Karpas-422 (cell line): ENCODE measurements around the gene ZNF511. TPM values are rescaled to one million over a fixed set of nuclear protein-coding genes. Genes with fewer than 3 reads are reported as not detected.

Experiments used
- DNase-seq: peaks from one replicate; pipeline ENCODE4 v3.0.0-alpha.2; 2015
- H2AFZ ChIP-seq: fragments of 200-600 bp; sonication (generic); 2 replicates; pipeline ENCODE4 v1.6.1; 2014; ENCODE audit warnings: antibody characterized with exemption, low read length, mixed read lengths
- H3K27ac ChIP-seq: fragments of 200-600 bp; sonication (generic); 2 replicates; pipeline ENCODE4 v1.5.1; 2014; ENCODE audit warnings: mild to moderate bottlenecking, low read length, moderate library complexity
- H3K27me3 ChIP-seq: fragments of 200-600 bp; sonication (generic); 2 replicates; pipeline ENCODE4 v1.6.1; 2014; ENCODE audit warnings: low read length, mixed read lengths
- H3K36me3 ChIP-seq: fragments of 200-600 bp; sonication (generic); 2 replicates; pipeline ENCODE4 v1.6.1; 2014; ENCODE audit warnings: low read length, mixed read lengths; ENCODE audit not compliant: insufficient read depth
- H3K4me1 ChIP-seq: fragments of 200-600 bp; sonication (generic); 2 replicates; pipeline ENCODE4 v1.6.1; 2014; ENCODE audit warnings: mild to moderate bottlenecking, low read length, mixed read lengths
- H3K4me2 ChIP-seq: fragments of 200-600 bp; sonication (generic); 2 replicates; pipeline ENCODE4 v1.6.1; 2014; ENCODE audit warnings: low read length, low read depth, mild to moderate bottlenecking; ENCODE audit not compliant: poor library complexity, severe bottlenecking
- H3K4me3 ChIP-seq: fragments of 200-600 bp; sonication (generic); 2 replicates; pipeline ENCODE4 v1.5.1; 2014; ENCODE audit warnings: mild to moderate bottlenecking, antibody characterized with exemption, low read length, mixed read lengths
- H3K79me2 ChIP-seq: fragments of 200-600 bp; sonication (generic); 2 replicates; pipeline ENCODE4 v1.6.1; 2014; ENCODE audit warnings: mild to moderate bottlenecking, low read length, mixed read lengths
- H3K9ac ChIP-seq: fragments of 200-600 bp; sonication (generic); 2 replicates; pipeline ENCODE4 v1.6.0; 2014; ENCODE audit warnings: low read length
- H3K9me2 ChIP-seq: fragments of 200-600 bp; sonication (generic), shearing (Covaris generic); replicated peaks from 2 replicates; pipeline ENCODE4 v1.6.0; 2014; ENCODE audit warnings: mild to moderate bottlenecking, low read length, moderate library complexity; ENCODE audit not compliant: insufficient read depth
- H3K9me3 ChIP-seq: fragments of 300-700, 200-600 bp; sonication (generic); 2 replicates; pipeline ENCODE4 v1.6.1; 2014; ENCODE audit warnings: low read length, mixed read lengths
- H4K20me1 ChIP-seq: fragments of 200-600 bp; sonication (generic); 2 replicates; pipeline ENCODE4 v1.6.1; 2014; ENCODE audit warnings: mild to moderate bottlenecking, antibody characterized with exemption, low read length, low read depth; ENCODE audit not compliant: insufficient read depth
- total RNA-seq: library from RNA; depleted of rRNA; stranded (reverse); fragments of >200 nt; shearing (Covaris generic); gene quantifications from 2 replicates; pipeline ENCODE4 v1.2.3, GENCODE V29; 2014; ENCODE audit warnings: low replicate concordance

Gene ZNF511
- total RNA-seq, 1 experiment from 2014 or later, result 14.0 TPM

DNA sequence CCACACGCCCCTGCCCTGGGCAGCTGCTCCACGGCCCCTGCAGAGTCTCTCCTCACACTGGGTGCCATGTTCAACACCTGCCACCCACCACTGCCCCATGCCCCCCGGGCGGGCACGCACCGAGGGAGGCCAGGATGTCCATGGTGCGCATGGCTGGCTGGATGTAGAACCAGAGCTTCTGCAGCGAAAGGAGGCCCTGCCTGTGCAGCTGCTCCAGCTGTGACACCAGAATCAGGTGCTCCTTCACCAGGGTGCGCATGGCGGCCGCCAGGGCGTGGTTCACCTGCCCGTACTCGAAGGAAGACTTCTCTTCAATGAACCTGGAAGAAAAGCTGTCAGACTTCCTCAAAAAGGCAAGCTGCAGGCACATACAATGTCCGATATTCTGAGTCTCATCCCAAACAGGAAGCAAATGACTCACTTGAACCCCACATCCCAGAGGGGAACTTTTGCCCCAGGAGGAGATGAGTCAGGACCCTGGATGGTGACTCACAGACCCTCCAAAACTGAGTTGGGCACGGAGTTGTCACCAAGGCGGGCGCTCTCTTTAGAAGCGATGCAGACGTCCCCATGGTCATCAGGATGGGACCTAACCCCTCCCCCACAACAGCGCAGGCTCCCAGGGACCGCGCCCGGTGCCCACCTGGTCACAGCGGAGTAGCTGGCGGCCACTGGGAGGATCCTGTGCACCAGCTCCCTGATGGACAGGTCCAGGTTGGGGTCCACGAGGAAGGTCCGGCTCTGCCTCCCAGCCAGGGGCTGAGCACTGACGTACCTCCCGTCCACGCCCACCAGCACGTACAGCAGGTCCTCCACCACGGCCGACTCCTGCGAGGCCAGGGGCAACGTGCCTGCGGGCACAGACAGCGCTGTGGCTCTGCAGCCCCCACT, 15.6 kb upstream of the ZNF511 start:
- Histone ChIP-seq H3K4me2 (no peak overlapping the region), H3K27ac (no peak overlapping the region), H3K9ac (no peak overlapping the region), H3K4me1 (no peaks in the 10 kb centered on the region), H4K20me1 (no peaks in the 10 kb centered on the region), H3K79me2 (no peaks in the 10 kb centered on the region), H3K9me2 (no peaks in the 10 kb centered on the region), H3K27me3 (no peaks in the 10 kb centered on the region), H3K36me3 (no peaks in the 10 kb centered on the region), H3K9me3 (no peaks in the 10 kb centered on the region), H2AFZ (no peak overlapping the region), H3K4me3 (no peak overlapping the region)
- no peak for DNase-seq

DNA sequence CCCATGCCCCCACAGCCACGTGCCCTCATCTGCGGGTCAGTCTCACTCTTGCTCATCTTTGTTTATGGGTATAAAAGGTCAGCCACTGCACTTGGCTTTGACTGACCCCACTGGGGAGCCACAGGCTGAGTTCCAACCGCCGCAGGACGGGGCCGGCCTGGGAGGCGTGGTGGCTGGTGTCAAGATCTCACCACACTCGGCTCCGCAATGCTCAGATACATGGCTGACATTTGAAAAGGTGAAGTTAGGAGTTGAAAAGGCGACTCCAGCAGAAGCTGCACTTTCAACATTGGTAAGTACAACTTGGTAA, 14.9 kb upstream of the ZNF511 start:
- Histone ChIP-seq H3K27me3 (no peaks in the 10 kb centered on the region), H3K4me1 (no peaks in the 10 kb centered on the region), H3K27ac (no peak overlapping the region), H3K4me2 (no peak overlapping the region), H3K36me3 (no peaks in the 10 kb centered on the region), H2AFZ (no peak overlapping the region), H3K79me2 (no peaks in the 10 kb centered on the region), H3K9me3 (no peaks in the 10 kb centered on the region), H4K20me1 (no peaks in the 10 kb centered on the region), H3K4me3 (no peak overlapping the region), H3K9ac (no peak overlapping the region), H3K9me2 (no peaks in the 10 kb centered on the region)
- DNase-seq, result no peak

DNA sequence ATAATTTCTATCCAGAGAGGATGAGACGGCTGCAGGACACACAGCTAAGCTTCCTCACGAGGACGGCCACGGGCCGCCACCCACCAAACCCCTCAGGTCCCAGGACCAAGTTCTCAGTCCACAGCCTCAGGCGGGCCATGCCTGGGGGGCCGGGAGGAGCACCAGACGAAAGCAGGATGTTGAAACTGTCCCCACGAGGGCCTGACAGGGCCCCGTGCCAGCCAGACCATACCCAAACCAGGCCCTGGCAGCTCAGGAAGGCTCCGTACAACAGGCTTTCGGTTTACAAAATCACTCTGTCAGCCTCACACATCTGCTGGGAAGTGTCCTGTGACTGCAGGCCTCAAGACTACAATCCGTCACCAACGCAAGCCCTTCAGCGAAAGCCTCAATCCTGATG, 14.5 kb upstream of the ZNF511 start:
- Histone ChIP-seq H3K9ac (no peak overlapping the region), H3K27ac (no peak overlapping the region), H3K9me3 (no peaks in the 10 kb centered on the region), H3K4me1 (no peaks in the 10 kb centered on the region), H3K27me3 (no peaks in the 10 kb centered on the region), H4K20me1 (no peaks in the 10 kb centered on the region), H3K79me2 (no peaks in the 10 kb centered on the region), H3K36me3 (no peaks in the 10 kb centered on the region), H3K9me2 (no peaks in the 10 kb centered on the region), H3K4me3 (no peak overlapping the region), H3K4me2 (no peak overlapping the region), H2AFZ (no peak overlapping the region)
- no peak for DNase-seq

- H3K9me2 ChIP-seq, result no peaks in the 10 kb centered on the region
- H3K27ac ChIP-seq, result no peak overlapping the region
- DNase-seq, result no peak
Measured at GRCh38 chr10:133295426-133296320, 13.0 kb upstream of the ZNF511 start.

DNA sequence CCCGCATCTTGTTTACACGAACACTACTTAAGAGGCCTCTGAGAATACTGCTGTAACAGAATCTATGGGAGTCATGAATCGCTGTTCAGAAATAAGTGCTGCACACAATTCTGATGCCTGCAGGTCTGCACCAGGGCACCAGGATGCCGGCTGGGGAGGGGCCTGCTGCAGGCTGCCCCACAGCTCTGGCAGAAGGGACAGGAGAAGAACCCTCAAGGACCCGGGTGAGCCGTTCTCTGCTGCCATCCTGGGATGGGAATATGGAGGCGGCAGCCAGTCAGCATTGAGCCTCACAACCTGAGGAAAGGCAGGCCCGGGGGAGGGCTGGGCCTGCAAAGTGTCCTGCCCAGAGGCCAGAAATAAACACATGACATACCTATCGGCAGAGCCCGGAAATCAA, 11.2 kb upstream of the ZNF511 start:
- no peak overlapping the region for H2AFZ ChIP-seq
- no peaks in the 10 kb centered on the region for H3K9me3 ChIP-seq
- DNase-seq, result no peak
- H4K20me1 ChIP-seq, result no peaks in the 10 kb centered on the region
- no peak overlapping the region for H3K4me2 ChIP-seq
- H3K79me2 ChIP-seq, result peaks cover 1% of the 10 kb centered on the region; the same call in 1 of the 2 replicates
- H3K27ac ChIP-seq, result no peak overlapping the region
- H3K36me3 ChIP-seq, result 0 out of 2 replicates have a peak, but pooled peaks cover 2% of the 10 kb centered on the region
- H3K27me3 ChIP-seq, result no peaks in the 10 kb centered on the region
- H3K4me3 ChIP-seq, result no peak overlapping the region
- H3K9me2 ChIP-seq, result no peaks in the 10 kb centered on the region
- H3K4me1 ChIP-seq, result no peaks in the 10 kb centered on the region
- H3K9ac ChIP-seq, result no peak overlapping the region

More at GRCh38 chr10:133295426-133296320, 13.0 kb upstream of the ZNF511 start:
- H3K4me2 ChIP-seq, result no peak overlapping the region
- no peaks in the 10 kb centered on the region for H3K27me3 ChIP-seq
- H3K9ac ChIP-seq, result no peak overlapping the region
- H3K36me3 ChIP-seq, result 0 out of 2 replicates have a peak, but pooled peaks cover 2% of the 10 kb centered on the region
- no peaks in the 10 kb centered on the region for H4K20me1 ChIP-seq
- no peak overlapping the region for H3K4me3 ChIP-seq
- no peak overlapping the region for H2AFZ ChIP-seq
- no peaks in the 10 kb centered on the region for H3K4me1 ChIP-seq
- no peaks in the 10 kb centered on the region for H3K79me2 ChIP-seq
- no peaks in the 10 kb centered on the region for H3K9me3 ChIP-seq

- Histone ChIP-seq H3K27ac (no peak overlapping the region), H3K79me2 (peaks cover 10% of the 10 kb centered on the region), H2AFZ (no peak overlapping the region), H3K4me1 (no peaks in the 10 kb centered on the region), H3K4me2 (no peak overlapping the region), H3K4me3 (no peak overlapping the region), H3K27me3 (no peaks in the 10 kb centered on the region), H3K9me2 (no peaks in the 10 kb centered on the region), H4K20me1 (peaks cover 2% of the 10 kb centered on the region; the same call in 1 of the 2 replicates), H3K9me3 (no peaks in the 10 kb centered on the region), H3K9ac (no peak overlapping the region), H3K36me3 (0 out of 2 replicates have a peak, but pooled peaks cover 2% of the 10 kb centered on the region)
- DNase-seq, result no peak
Measured at GRCh38 chr10:133298466-133298865, 10.2 kb upstream of the ZNF511 start.

GRCh38 chr10:133299224-133299623, 9.5 kb upstream of the ZNF511 start:
- Histone ChIP-seq H3K27ac (no peak overlapping the region), H4K20me1 (peaks cover 10% of the 10 kb centered on the region; the same call in 1 of the 2 replicates), H3K9ac (no peak overlapping the region), H3K27me3 (no peaks in the 10 kb centered on the region), H3K4me1 (no peaks in the 10 kb centered on the region), H3K4me2 (no peak overlapping the region), H3K4me3 (no peak overlapping the region), H2AFZ (no peak overlapping the region), H3K9me3 (no peaks in the 10 kb centered on the region), H3K9me2 (no peaks in the 10 kb centered on the region), H3K36me3 (0 out of 2 replicates have a peak, but pooled peaks cover 2% of the 10 kb centered on the region), H3K79me2 (peaks cover 18% of the 10 kb centered on the region)
- no peak for DNase-seq

- DNase-seq, result no peak
- no peak overlapping the region for H3K4me2 ChIP-seq
- H3K4me3 ChIP-seq, result no peak overlapping the region
- H3K4me1 ChIP-seq, result no peaks in the 10 kb centered on the region
- no peak overlapping the region for H3K9ac ChIP-seq
- H3K9me3 ChIP-seq, result no peaks in the 10 kb centered on the region
- H2AFZ ChIP-seq, result no peak overlapping the region
- H3K27ac ChIP-seq, result no peak overlapping the region
- no peaks in the 10 kb centered on the region for H3K27me3 ChIP-seq
- H4K20me1 ChIP-seq, result peaks cover 11% of the 10 kb centered on the region; the same call in 1 of the 2 replicates
- 0 out of 2 replicates have a peak, but pooled peaks cover 2% of the 10 kb centered on the region for H3K36me3 ChIP-seq
- H3K9me2 ChIP-seq, result no peaks in the 10 kb centered on the region
- H3K79me2 ChIP-seq, result peaks cover 21% of the 10 kb centered on the region
Measured at GRCh38 chr10:133299738-133300137, 9.0 kb upstream of the ZNF511 start.
